Panc1 (cell line): ENCODE results near the gene ZNF692. TPM values are rescaled to one million over a fixed set of nuclear protein-coding genes. Genes with fewer than 3 reads are reported as not detected.

Experiments used
- ATAC-seq: fragments of 200-7000 bp; cut with Tn5 transposase; 2 replicates; pipeline ENCODE4 v1.9.1; 2020; ENCODE audit warnings: mild to moderate bottlenecking, moderate library complexity
- BruUV-seq: library from RNA; stranded (reverse); fragments of 400-500 nt; replicated peaks from 2 replicates; lab custom pipeline; 2021; lab: Mats Ljungman, UMichigan
- CTCF ChIA-PET: fragments of 300-600 bp; sonication (Branson Sonifier 250); formaldehyde crosslinking; loops from one replicate; lab custom pipeline; 2022; ENCODE audit warnings: antibody characterized with exemption; lab: Charles Lee
- POLR2A ChIA-PET: fragments of 300-600 bp; sonication (Branson Sonifier 250); formaldehyde crosslinking; loops from one replicate; lab custom pipeline; 2022; ENCODE audit warnings: antibody characterized with exemption; lab: Charles Lee
- DNase-seq: peaks from one replicate; pipeline ENCODE4 v3.0.0-alpha.2; 2010; ENCODE audit warnings: low read depth, low spot score
- H3K27ac ChIP-seq: 2 replicates; pipeline ENCODE4 v1.5.1; 2011; ENCODE audit warnings: mild to moderate bottlenecking, low read length, inconsistent platforms
- H3K27me3 ChIP-seq: fragments of 200-500 bp; sonication (Bioruptor generic); 2 replicates; pipeline ENCODE4 v1.6.0; 2014; ENCODE audit warnings: low read length, inconsistent platforms; ENCODE audit not compliant: control insufficient read depth, insufficient read depth
- H3K36me3 ChIP-seq: fragments of 200-500 bp; sonication (Bioruptor generic); 2 replicates; pipeline ENCODE4 v1.5.1; 2014; ENCODE audit warnings: inconsistent platforms, mild to moderate bottlenecking, low read length, moderate library complexity; ENCODE audit not compliant: control insufficient read depth, insufficient read depth
- H3K4me1 ChIP-seq: 2 replicates; pipeline ENCODE4 v1.5.1; 2011; ENCODE audit warnings: inconsistent platforms, mild to moderate bottlenecking, low read length, moderate library complexity; ENCODE audit not compliant: control insufficient read depth, insufficient read depth
- H3K4me3 ChIP-seq, 2 experiments: 2 replicates each; pipeline ENCODE4 v1.5.1; 2011 to 2012; ENCODE audit warnings: low read depth in 2 of 2, low read length in 2 of 2, mild to moderate bottlenecking in 2 of 2, inconsistent platforms in 1 of 2, moderate library complexity in 1 of 2
- H3K9me3 ChIP-seq: fragments of 200-500 bp; sonication (Bioruptor generic); 2 replicates; pipeline ENCODE4 v1.5.1; 2014; ENCODE audit warnings: low read depth, mild to moderate bottlenecking, inconsistent platforms, low read length, moderate library complexity; ENCODE audit not compliant: control insufficient read depth, insufficient read depth
- CTCF ChIP-seq: fragments of 450-650 bp; IDR thresholded peaks from 2 replicates; pipeline ENCODE4 v1.5.1; 2017; ENCODE audit warnings: mild to moderate bottlenecking
- POLR2AphosphoS5 ChIP-seq: IDR thresholded peaks from 2 replicates; pipeline ENCODE4 v1.6.1; 2012; ENCODE audit warnings: mild to moderate bottlenecking, low read depth, low read length, moderate library complexity
- REST ChIP-seq, 2 experiments: IDR thresholded peaks; 2 replicates each; pipeline ENCODE4 v1.6.1; 2011 to 2012; ENCODE audit warnings: low read depth in 2 of 2, control low read depth in 1 of 2, low read length in 1 of 2, mild to moderate bottlenecking in 1 of 2, moderate library complexity in 1 of 2; ENCODE audit not compliant: insufficient read depth in 1 of 2
- SIN3A ChIP-seq: IDR thresholded peaks from 2 replicates; pipeline ENCODE4 v1.6.1; 2012; ENCODE audit warnings: low read depth, mild to moderate bottlenecking, low read length, moderate library complexity, borderline replicate concordance; ENCODE audit not compliant: insufficient read depth
- TCF7L2 ChIP-seq: IDR thresholded peaks from 2 replicates; pipeline ENCODE4 v1.6.1; 2011; ENCODE audit warnings: mild to moderate bottlenecking, low read depth, low read length, inconsistent platforms
- in situ Hi-C: cut with HindIII; loops from 2 replicates; pipeline ENCODE4 v1.10.0; 2016; ENCODE audit warnings: low sequenced_read_pairs, low pct_unique_long_range_greater_than_20kb
- intact Hi-C: fragments of 100-400 bp; cut with micrococcal nuclease; formaldehyde crosslinking; loops from one replicate; pipeline ENCODE4 v1.10.0; 2022; ENCODE audit not compliant: unreplicated experiment
- total RNA-seq: library from RNA; stranded (reverse); gene quantifications from one replicate; pipeline ENCODE4 v1.2.1, GENCODE V29; 2021; ENCODE audit not compliant: unreplicated experiment

ZNF692 gene
- total RNA-seq, 1 experiment from 2014 or later: 62.3 TPM

- H3K27ac ChIP-seq: peak overlapping the region; percentile 85
- no peak for DNase-seq
- TSS peak; percentile 86 for BruUV-seq
- peak overlapping the region; percentile 67 to 91 for H3K4me3 ChIP-seq
- ATAC-seq: peak; percentile 5; the same call in 1 of the 2 replicates
- in situ Hi-C loops (no loop called here), intact Hi-C loops (loop anchor here (2.0 kb wide), 1 partner anchor 34 kb away; no protein-coding TSS in a partner anchor)
- ChIA-PET CTCF (interaction anchor here (0.7 to 0.9 kb wide), 2 partner anchors 20 to 241 kb away, joined by 4 to 14 read pairs; no protein-coding TSS in a partner anchor), POLR2A (interaction anchor here (0.6 kb wide), 1 partner anchor 33 kb away, joined by 14 read pairs; no protein-coding TSS in a partner anchor)
- H3K9me3 ChIP-seq: no peaks in the 10 kb centered on the region
- H3K4me1 ChIP-seq: peaks cover 6% of the 10 kb centered on the region
- H3K27me3 ChIP-seq: no peaks in the 10 kb centered on the region; the same call in 1 of the 2 replicates
- TF ChIP-seq CTCF (no peak), TCF7L2 (no peak), REST (IDR thresholded peaks at IDR 0.05; ENCODE audit: insufficient read depth in 1 of 2, low read depth in 2 of 2, low read length in 1 of 2) (no peak), POLR2AphosphoS5 (no peak), SIN3A (no peak)
- H3K36me3 ChIP-seq: no peaks in the 10 kb centered on the region; the same call in 1 of the 2 replicates
These were observed 48.1 kb upstream of the ZNF692 start for GRCh38 chr1:248906753-248907661.

GRCh38 chr1:248906009-248906752, 47.3 kb upstream of the ZNF692 start, which contains the start of gene PGBD2:
TSS of gene PGBD2 (plus strand) at chr1:248906235. CDS start at chr1:248913863, 7,628 bp downstream.
- peak within 1 kb of the TSS; percentile 67 to 91 for H3K4me3 ChIP-seq
- CTCF ChIA-PET: interaction anchor here (0.6 to 0.9 kb wide), 3 partner anchors 11 to 240 kb away, joined by 4 to 14 read pairs (median 5); no protein-coding TSS in a partner anchor
- no TSS peak for BruUV-seq

More at GRCh38 chr1:248906009-248906752, 47.3 kb upstream of the ZNF692 start, which contains the start of gene PGBD2:
- Histone ChIP-seq H3K36me3 (no peaks in the 10 kb centered on the region; the same call in 1 of the 2 replicates), H3K4me1 (peaks cover 6% of the 10 kb centered on the region), H3K9me3 (no peaks in the 10 kb centered on the region), H3K27ac (peak within 1 kb of the TSS; percentile 88), H3K27me3 (no peaks in the 10 kb centered on the region; the same call in 1 of the 2 replicates)
- peak in 1 of 2 experiments; percentile 65; a peak in 1 of 4 replicates for TF ChIP-seq REST (IDR thresholded peaks at IDR 0.05; ENCODE audit: insufficient read depth in 1 of 2, low read depth in 2 of 2, low read length in 1 of 2)
- TF ChIP-seq POLR2AphosphoS5: peak; percentile 86
- no peak for TF ChIP-seq TCF7L2
- peak; percentile 86 for TF ChIP-seq CTCF
- peak; percentile 64 for DNase-seq
- in situ Hi-C loops: no loop called here
- peak; percentile 98 for ATAC-seq
- POLR2A ChIA-PET: interaction anchor here (0.6 kb wide), 1 partner anchor 32 kb away, joined by 14 read pairs; no protein-coding TSS in a partner anchor
- intact Hi-C loops: loop anchor here (2.0 kb wide), 1 partner anchor 33 kb away; no protein-coding TSS in a partner anchor
